HG03175 (cell line): ENCODE measurements around the gene CETN3.
"Not testable (repeated sequence)": the region's sequence is repeated elsewhere in the genome, so short reads cannot be mapped to it uniquely, and the experiment has no call there.

Source experiments
- ATAC-seq: cut with Tn5 transposase; IDR thresholded peaks from one replicate; pipeline ENCODE4 v1.9.1; 2021; ENCODE audit warnings: mild to moderate bottlenecking, moderate library complexity; ENCODE audit not compliant: unreplicated experiment

The CETN3 gene

GRCh38 chr5:90384389-90384788 lies 25.2 kb downstream of the CETN3 start:
- ATAC-seq = no peak

GRCh38 chr5:90383903-90384302 lies 25.7 kb downstream of the CETN3 start:
- ATAC-seq = no peak

GRCh38 chr5:90381213-90381929 lies 28.2 kb downstream of the CETN3 start:
- ATAC-seq = no peak

- ATAC-seq = no peak
Measured at GRCh38 chr5:90379652-90380051, 29.9 kb downstream of the CETN3 start.

GRCh38 chr5:90378752-90379151 lies 30.8 kb downstream of the CETN3 start:
- no peak for ATAC-seq

- ATAC-seq = not testable (repeated sequence)
Measured at GRCh38 chr5:90371269-90371668, 38.3 kb downstream of the CETN3 start.

GRCh38 chr5:90368454-90369246 lies 40.9 kb downstream of the CETN3 start:
- ATAC-seq = peak; percentile 81

- ATAC-seq = no peak
Measured at GRCh38 chr5:90367879-90368278, 41.7 kb downstream of the CETN3 start.

GRCh38 chr5:90366948-90367347 lies 42.6 kb downstream of the CETN3 start:
- ATAC-seq = no peak

GRCh38 chr5:90365328-90365727 lies 44.2 kb downstream of the CETN3 start:
- no peak for ATAC-seq

- no peak for ATAC-seq
Measured at GRCh38 chr5:90359073-90359920, 50.3 kb downstream of the CETN3 start.

GRCh38 chr5:90356622-90357021 lies 52.9 kb downstream of the CETN3 start:
- no peak for ATAC-seq

- ATAC-seq = no peak
Measured at GRCh38 chr5:90356176-90356575, 53.4 kb downstream of the CETN3 start.

- no peak for ATAC-seq
Measured at GRCh38 chr5:90355635-90356034, 53.9 kb downstream of the CETN3 start.

GRCh38 chr5:90353254-90353653 lies 56.3 kb downstream of the CETN3 start:
- peak; percentile 89 for ATAC-seq

GRCh38 chr5:90351101-90351500 lies 58.5 kb downstream of the CETN3 start:
- no peak for ATAC-seq

- peak; percentile 69 for ATAC-seq
Measured at GRCh38 chr5:90347462-90347861, 62.1 kb downstream of the CETN3 start.

- ATAC-seq = no peak
Measured at GRCh38 chr5:90345684-90346083, 63.9 kb downstream of the CETN3 start.

- ATAC-seq = no peak
Measured at GRCh38 chr5:90344689-90345088, 64.9 kb downstream of the CETN3 start.

- not testable (repeated sequence) for ATAC-seq
Measured at GRCh38 chr5:90343731-90344130, 65.8 kb downstream of the CETN3 start.

- no peak for ATAC-seq
Measured at GRCh38 chr5:90342576-90342975, 67.0 kb downstream of the CETN3 start.
